Muscle of arm (tissue), 12 donors: ENCODE results near the gene PARD3. TPM values are rescaled to one million over a fixed set of nuclear protein-coding genes. Genes with fewer than 3 reads are reported as not detected.

ENCODE experiments used
- DNase-seq: peaks from one replicate; pipeline ENCODE4 v3.0.0-alpha.2; 2013
- polyA plus RNA-seq, 12 donors: library from polyadenylated mRNA; unstranded; fragments of 120-200 nt; gene quantifications; one replicate each; pipeline ENCODE4 v1.2.1, GENCODE V29; 2013; ENCODE audit not compliant: insufficient read length in 12 of 12

Gene PARD3
- polyA plus RNA-seq, 12 donors, result 40.7 to 93.0 (median 44.5) TPM; not detected in 1

DNA sequence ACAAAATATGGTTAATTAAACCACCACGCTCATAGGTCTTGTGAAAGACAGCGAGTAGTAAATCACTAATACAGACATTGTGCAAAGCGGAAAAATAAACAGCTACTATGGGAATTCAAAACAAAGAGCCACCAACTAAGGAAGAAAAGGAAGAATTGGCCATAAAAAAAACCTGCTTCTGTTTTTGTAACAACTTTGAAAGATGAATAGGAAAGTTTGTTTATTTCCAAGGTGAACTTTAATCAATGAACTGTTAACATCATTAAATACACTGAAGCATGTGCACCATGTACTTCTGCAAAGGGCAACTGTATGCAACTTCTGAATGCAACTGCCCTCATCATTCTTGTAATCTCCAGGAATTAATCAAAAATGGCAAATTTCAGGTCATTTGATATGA lies 651.1 kb downstream of the PARD3 start:
- no peak for DNase-seq

DNA sequence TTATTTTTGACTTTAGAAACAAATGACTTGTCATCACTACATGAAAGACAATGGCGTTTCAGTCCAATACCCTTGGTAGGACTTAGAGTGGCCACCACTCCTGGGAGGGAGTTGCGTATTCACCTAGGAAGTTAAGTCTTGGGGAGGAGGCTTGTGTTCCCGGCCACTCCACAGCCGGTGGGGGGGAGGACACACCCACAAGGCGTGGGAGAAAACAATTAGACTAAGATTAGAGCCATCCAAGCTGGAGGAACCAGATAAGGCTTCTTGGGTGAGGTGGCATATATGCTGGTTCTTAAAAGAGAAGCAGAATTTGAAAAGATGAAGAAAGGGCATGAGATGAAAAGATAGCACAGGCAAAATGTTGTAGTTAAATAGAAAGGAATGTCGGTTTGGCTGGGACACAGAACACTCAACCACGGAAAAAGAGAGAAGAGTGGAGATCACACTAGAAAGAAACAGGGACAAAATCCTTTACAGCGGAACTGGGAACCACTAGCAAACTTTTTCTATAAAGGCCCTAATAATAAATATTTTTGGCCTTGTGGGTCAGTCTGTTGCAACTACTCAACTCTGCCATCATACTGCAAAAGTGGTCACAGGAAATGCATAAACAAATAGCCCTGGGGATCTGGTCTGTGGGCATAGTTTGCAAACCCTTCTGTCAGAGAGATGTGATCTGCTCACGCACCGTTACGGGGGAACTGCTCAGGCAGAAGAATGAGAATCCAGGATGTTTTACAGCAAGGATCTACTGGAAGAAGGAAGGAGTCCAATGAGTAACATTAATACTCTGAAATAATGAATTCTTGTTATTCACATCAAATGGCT lies 651.8 kb downstream of the PARD3 start:
- no peak for DNase-seq

DNA sequence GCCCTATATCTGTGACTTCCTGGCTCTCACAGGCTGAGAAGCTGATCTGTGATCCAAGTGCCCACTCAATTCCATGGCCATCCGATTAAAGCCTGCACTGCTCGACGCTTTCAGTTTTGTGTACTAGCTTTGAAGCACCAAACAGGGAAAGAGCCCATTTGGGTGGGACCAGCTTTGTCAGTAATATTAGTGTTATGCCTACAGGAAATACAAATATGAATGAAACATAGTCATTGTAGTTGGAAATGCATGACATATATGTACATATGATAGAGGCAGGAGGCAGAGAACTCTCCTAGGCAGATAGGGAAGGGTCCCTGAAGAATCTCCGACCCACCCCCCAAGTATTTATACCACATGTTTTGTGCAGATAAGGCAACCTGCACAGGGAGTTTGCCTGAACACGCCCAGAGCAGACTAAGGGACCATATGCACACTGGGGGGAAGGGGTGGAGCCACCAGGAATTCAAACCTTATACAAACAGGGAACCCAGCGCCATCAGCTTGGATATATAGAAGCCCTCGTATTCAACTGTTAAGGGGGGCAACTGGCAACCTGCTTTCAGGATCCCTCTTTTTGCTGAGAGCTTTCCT lies 653.2 kb downstream of the PARD3 start:
- DNase-seq, result no peak

DNA sequence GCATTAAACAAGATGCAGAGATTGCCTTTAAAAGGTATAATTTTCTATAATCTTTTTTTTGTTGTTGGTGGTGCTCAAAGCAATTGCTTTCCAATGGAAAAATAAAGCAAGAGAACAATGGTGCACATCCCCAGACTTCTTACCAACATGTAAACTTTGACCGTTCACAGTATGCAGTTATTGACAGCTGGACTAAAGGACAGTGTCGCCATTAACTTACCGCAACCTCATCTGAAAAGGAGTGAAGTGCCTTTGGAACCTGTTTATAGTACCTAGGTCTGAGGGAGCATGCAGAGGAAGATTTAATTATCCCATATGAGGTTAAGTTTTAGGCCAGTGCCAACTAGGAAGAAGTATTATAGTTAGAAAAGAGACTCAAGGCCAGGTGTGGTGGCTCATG lies 654.5 kb downstream of the PARD3 start:
- no peak for DNase-seq

DNA sequence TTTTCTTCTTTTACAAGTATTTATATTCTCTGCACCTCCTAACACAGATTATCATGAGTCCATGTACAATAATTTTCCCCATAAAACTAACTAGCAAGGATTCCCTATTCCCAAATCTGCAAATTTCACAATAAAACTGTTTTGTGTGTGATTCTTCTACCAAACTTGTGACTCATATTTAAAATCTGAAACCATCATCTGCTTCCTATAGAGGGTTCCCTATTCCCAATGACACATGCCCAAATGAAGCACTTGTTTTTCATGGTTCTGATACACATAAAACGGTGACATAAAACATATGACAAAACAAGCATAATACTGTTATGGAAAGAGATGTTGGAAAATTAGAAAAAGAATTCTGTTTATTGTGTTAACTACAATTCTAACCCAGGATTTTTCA lies 657.6 kb downstream of the PARD3 start:
- no peak for DNase-seq

DNA sequence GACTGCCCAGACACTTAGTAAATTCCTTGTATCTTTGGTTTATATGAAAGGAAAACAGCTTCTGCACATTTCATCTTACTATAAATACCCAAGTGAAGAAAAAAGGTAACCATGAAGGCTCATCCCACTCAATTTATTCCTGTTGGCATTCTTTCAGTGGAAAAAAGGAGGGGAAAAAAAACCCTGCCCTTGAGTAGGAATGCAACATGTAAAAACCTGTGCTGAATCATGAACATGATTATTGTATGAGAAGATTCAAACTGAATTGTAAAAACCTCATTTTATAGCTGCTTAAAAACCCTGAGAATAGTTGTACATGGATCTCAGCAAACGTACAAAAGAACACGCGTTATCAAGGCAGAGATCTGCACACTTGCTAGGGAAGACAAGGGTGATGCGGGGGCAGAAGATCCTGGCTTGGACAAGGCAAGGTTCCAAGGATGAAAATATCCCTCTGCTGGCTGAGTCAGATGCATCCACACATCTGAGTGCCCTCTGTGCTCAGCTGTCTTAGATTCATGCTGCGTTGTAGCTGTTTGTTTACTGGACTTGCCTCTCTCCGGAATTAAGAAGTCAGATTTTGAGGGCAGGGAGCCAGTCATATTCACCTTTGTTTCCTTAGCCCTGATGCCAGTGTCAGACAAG lies 658.2 kb downstream of the PARD3 start:
- no peak for DNase-seq

DNA sequence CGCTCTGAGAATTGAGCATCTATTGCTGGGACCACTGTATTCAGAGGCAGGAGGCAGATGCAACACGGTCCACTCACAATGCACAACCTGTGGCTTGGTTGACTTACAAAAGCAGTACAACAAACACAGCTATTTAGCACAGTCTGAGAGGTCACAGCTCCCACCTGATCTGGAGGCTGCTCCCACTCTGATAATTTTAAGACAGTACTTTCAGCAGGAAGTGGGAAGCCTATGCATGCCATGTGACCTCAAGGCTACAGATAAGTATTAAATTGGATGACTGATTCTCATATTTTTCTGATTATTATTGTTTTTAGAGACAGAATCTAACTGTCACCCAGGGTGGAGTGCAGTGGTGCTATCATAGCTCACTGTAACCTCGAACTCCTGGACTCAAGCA lies 659.3 kb downstream of the PARD3 start:
- DNase-seq, result no peak

DNA sequence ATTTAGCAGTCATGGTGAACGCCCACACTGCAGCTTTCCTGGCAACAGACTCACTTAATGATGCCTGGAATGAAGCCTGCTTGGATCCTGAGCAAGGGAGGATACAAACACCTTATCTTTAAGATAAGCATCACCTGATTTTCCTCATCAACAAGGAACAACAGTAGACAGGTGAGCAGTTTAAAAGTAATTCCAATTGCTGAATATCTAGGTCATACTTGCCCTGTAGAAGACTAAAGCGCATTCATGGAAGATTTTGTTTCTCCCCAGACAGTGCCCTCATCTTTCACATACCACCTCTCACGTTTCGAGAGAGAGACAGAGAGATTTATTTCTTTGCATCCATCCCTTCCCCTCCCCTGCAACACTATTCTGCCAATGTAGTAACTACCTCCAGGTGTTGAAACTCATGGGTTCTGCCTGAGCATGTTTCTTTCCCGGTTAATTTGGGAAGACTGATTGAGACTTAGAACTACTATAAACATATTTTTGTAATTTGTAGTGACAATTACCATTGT lies 660.7 kb downstream of the PARD3 start:
- DNase-seq, result no peak

DNA sequence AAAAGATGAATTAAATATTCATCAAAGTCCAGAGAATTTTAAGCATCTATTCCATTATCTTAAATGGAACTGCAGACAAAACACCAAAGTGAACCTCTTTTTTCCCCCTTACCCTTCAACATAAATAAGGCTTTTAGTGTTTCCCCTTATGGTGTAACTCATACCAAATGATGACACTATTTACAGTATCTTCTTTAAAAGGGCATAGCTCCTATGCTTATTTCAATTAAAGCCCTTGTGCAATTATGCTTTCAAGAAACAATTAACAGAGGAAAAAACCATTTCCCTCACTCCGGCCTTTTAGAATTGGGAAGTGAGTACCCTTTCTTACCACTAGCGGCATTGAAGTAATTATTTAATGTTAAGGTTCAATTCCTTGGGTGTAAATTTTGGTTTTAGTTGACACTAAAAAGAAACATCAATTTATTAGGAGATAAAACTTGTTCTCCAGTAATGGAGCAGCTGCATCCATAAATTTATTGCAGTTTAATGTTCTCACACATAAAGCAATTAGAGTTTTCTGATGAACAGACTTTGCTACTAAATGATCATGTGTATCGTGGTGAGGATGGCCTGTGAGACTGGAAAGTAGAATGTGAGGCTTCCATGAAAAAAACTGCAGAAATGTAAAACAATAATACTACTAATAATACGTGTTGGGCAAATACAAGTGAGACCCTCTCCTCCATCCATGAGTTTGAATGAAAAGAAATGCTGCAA lies 661.3 kb downstream of the PARD3 start:
- DNase-seq, result no peak

DNA sequence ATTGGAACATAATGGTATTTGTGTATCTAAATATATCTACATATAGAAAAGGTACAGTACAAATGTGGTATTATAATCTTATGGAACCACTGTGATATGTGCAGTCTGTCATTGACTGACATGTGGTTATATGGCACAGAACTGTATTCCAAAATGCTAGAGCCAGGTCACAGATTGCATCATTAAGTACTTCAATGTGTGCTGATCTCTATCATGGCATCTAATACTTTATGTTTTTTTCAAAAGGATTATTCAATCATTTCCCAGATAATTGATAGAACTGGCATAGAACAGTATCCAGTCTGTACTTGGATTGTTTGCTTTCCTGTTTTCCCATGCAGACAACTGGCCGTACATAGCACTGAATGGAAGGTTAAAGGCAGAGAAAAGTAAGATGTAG lies 662.7 kb downstream of the PARD3 start:
- no peak for DNase-seq

DNA sequence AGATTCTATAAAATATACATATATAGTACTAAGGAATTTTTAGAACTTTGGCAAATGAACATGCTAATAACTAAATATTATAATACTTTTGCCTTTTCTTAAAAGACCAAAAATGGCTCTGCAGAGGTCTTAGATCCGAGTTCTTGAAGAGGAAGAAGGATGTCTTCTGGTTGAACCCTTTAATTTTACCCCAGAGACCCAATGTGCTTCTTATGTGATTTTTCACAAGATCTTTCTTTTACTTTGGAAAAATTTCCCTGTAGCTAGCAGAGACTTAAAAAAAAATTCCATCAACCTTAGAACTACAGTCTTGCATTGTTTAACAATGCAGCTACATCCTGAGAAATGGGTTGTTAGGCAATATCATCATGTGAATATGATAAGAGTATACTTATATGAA lies 663.2 kb downstream of the PARD3 start:
- DNase-seq, result peak; percentile 49

DNA sequence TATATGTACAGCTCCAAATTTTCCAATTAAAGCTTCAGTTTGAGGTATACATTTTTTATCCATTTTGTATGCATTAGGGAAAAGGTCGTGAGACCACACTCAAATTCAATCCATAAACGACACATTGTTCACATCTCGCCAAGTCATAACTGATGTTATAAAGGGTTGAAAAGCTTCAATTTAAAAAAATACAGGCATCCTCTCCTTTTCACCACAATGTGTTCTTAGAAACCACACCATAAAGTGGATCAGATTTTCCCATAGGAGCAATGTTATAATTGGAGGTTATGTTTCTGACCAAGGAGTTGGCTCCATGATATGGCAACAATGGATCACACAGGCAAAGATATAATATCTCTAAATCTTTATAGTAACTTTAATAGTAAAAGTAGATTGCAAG lies 663.6 kb downstream of the PARD3 start:
- DNase-seq, result no peak

DNA sequence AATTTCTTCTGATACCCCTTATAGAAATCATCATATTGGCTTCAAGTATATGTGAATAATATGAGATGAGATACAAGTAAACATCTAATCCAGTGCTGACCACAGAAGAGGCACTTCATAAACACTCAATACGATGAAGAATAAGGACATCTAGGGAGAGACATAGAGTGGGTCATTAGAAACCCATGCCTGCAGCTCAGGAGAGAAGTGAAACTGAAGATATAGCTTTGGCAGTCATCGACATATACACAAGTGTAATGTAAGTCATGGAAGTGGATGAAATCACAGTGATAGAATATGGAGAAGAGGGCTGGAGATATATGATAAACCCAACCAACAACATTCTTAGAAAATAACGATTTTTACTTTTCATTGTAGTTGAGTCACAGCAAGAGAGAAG lies 665.0 kb downstream of the PARD3 start:
- no peak for DNase-seq

DNA sequence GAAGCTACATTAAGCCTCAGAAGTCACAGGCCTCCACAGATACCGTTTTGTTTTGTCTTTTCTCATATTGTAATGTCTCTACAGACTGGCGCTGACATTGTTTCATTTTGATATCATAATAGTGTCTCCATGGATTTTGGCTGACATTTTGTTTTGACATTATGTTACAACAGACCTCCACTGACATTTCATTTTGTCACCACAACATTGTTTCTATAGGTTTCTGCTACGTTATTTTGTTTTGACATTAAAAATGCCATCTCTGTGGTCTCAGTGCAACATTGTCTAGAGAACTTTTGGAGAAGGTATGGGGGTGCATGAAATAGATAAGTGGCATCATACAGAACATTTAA lies 666.8 kb downstream of the PARD3 start:
- no peak for DNase-seq

DNA sequence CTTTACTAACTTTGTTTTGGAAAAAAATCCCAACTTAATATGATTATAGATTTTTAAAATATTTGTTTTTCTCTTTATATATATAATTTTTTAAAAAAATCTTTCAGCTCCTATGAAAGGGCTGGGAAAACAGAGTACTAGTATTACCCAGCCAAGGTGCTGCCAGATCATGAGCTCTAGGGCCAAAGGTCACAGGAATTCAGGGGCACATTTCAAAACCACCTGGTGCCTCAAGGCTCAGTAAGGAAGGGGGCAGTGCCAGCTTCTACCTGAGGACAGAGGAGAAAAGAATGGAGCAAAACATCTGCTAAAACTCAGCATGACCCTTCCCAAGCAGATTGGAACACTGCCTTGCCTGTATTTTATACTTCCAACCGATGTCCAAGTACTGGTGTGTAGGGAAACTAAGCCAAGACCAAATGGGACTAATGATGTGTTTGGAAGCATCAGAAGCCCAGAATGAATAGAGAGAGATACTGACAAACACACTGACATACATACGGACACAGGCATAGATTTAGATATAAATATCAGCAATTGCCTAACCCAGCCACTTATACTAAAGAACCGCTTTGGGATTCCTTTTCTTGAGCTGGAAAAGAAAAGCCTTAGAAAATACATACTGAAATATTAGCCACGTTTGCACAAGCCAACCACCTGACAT lies 667.3 kb downstream of the PARD3 start:
- no peak for DNase-seq

DNA sequence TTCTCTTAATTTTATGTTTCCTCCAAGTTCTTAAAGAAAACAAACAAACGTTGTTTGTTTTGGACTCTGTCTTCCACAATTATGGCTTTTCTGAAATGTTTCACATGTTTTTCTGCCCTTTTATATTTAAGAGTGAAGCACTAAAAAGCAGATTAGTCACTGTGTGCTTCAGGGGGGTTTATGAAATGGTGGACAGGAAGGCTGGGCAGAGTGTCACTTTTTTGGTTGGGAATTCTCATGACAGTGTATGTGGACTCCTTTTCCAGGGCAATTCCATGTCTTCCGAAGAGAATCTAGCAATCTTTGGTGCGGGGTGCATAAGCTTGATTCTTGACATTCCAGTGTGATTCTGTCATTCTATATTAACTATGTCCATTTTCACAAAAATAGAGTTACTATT lies 669.4 kb downstream of the PARD3 start:
- DNase-seq, result no peak

DNA sequence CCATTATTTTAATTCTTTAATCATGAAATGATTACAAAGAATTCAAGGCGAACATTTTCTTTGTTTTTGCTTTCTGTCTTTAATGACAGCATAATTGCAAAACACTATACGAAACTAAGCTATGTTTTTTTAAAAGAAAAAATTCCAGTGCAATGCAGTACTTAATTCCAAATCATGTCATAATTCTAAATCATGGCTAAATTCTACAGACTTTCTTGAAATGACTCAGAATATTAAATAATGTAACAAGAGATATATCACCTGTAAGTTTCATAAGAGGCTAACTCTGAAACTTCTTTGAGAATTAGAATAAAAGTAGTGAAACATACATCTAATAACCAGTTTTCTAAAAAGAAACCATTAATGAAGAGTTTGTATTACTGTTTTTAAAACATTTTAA lies 671.6 kb downstream of the PARD3 start:
- no peak for DNase-seq

DNA sequence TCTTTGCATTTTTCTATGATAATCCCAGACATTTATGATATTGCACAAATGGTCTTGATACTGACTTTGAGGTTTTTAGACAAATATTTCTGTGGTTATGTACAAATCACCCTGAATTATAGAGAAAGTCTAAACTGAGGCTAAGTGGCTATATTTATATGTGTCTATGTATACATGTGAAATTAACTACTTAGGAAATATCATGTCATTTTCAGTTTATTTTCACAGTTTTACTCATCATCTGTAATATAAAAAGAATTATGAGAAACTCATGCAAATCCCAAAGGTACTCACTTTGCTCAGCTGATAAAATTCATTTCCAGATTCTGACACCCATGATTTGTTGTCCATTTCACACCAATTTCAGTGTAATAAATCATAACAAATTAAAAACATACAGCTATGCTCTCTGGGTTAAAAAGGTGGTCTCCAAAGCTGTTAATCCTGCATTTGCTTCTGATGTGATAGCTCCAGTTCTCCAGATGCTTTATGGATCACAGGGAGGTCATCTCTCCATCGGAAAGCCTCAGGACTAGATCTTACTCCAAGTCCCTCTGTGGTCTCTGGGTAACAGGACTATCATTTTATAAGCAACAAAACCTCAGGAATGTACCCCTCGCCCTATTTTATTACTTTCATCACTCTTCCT lies 673.9 kb downstream of the PARD3 start:
- DNase-seq, result no peak

DNA sequence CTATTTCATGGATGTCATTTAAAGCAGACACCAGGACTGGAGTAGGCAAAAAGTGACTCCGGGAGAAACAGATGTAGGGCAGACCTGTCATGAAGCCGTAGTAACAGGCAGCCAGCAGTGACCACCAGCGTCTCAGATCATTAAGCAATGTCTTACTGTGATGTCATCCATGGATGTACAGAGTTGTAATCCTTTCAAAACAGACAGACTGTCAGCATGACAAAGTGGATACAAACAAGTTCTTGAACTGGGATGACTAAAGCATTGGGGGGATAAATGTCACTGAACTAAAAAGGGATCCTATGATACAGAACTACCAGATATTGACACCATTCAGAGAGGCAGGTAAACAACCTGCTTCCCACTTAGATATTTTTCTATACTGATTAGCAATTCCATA lies 675.5 kb downstream of the PARD3 start:
- DNase-seq, result no peak

DNA sequence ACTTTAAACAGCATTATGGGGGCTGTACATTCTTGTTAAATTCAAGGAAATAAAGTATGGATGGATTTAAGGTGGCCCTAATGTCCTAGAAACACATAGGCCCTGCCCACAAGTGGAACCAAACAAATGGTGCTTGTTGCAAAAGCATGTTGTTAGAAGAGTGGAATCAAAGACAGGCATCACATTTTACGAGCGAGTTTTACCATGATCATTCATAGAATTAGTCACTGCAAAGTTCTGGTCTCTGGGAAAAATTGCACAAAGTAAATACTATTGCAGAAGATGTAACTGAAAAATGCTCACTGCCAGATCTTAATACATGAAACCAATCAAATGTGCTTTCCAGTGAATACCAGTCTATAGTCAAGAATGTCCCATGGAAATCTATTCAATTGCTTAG lies 677.1 kb downstream of the PARD3 start:
- DNase-seq, result no peak

DNA sequence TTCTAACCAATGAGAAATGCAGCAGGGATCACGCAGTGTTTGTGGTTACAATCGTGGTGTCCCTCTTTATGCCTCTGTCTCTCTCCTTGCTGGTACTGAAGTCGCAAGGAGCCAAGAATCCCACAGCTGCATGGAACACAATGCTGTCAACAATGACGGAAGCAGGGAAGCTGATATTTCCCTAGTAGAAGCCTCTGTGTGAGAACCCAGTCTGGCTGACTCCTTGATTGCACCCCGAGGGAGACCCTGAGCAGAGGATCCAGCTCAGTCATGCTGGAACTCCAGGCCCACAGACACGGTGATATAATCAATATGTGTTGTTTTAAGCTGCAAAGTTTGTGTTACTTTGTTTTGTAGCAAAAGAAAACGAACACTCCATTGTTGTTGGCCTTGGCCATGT lies 677.9 kb downstream of the PARD3 start:
- no peak for DNase-seq
